ENCODE measurements around the gene SMIM5.
"Not testable (repeated sequence)": the region's sequence is repeated elsewhere in the genome, so short reads cannot be mapped to it uniquely, and the experiment has no call there.

Gene SMIM5

GRCh38 chr17:75625813-75626486 is 7.3 kb upstream of the SMIM5 start:
- peak; percentile 31 for DNase-seq (ENCODE audit: low spot score)

GRCh38 chr17:75626496-75627038 is 6.7 kb upstream of the SMIM5 start:
- DNase-seq (ENCODE audit: low spot score) = no peak

DNA sequence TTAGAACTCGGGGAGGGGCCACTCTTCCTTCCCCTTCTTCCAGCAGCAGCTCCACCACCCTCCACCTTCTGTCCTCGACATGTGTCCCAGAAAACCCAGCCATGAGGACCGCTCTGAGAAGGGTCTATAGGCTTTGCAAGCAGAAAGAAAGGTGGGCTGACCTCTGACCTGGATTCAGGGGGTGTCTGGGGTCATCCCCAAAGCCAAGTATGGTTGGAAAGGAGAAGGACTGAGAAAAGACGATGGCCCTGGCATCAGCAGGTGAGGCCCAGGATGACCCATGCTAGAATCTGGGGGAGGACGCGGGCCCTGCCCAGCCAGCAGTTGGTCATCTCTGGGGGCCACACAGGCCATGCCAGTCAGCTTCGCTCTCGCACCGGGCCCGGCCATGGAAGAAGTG is 6.1 kb upstream of the SMIM5 start:
- DNase-seq (ENCODE audit: low spot score) = no peak

GRCh38 chr17:75628425-75628824 is 4.8 kb upstream of the SMIM5 start:
- no peak for DNase-seq (ENCODE audit: low spot score)

- DNase-seq (ENCODE audit: low spot score) = no peak
These were observed 4.1 kb upstream of the SMIM5 start for GRCh38 chr17:75629157-75629556.

- DNase-seq (ENCODE audit: low spot score) = no peak
These were observed 2.9 kb upstream of the SMIM5 start for GRCh38 chr17:75630071-75630917.

DNA sequence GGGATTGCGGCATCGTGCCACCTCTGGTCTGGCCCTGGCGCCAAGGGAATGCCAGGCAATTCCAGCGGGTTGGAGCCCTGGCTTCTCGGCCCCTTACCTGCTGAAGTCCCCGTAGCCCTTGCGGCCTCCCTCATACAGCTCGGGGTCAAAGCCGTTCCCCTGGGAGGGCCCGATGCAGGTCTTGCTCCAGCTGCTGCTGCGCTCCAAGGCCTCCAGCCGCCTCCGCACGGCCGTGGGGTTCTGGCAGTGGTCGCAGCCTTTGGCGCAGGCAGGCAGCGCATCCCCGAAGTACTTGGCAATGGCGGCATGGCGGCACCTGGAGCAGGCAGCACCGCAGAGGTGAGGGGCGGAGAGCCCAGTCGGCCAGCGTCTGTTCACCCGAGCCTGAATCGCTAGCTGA is 1.9 kb upstream of the SMIM5 start:
- DNase-seq (ENCODE audit: low spot score) = no peak

DNA sequence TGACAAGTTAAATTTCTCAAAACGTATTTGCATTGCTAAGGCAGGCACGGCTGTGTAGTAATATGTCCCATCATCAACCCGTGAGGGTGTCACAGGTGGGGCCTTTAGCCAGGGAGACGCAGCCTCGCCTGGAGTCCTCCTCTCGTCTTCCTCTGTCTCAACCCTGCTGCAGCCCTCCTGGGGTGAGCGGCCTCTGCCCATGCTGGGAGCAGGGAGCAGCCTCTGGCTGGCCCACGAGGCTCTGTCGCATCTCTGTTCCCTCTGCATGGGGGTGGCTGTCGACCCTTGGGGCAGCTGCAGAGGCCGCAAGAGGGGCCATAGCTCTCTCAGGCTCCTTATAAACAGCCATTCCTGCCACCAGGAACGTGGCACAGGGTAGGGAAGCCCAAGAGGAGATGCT is 806 bp upstream of the SMIM5 start:
- no peak for DNase-seq (ENCODE audit: low spot score)

GRCh38 chr17:75633486-75634375 is 497 bp downstream of the SMIM5 start:
- DNase-seq (ENCODE audit: low spot score) = peak; percentile 93

GRCh38 chr17:75634376-75634740 is 1.1 kb downstream of the SMIM5 start:
- DNase-seq (ENCODE audit: low spot score) = no peak

DNA sequence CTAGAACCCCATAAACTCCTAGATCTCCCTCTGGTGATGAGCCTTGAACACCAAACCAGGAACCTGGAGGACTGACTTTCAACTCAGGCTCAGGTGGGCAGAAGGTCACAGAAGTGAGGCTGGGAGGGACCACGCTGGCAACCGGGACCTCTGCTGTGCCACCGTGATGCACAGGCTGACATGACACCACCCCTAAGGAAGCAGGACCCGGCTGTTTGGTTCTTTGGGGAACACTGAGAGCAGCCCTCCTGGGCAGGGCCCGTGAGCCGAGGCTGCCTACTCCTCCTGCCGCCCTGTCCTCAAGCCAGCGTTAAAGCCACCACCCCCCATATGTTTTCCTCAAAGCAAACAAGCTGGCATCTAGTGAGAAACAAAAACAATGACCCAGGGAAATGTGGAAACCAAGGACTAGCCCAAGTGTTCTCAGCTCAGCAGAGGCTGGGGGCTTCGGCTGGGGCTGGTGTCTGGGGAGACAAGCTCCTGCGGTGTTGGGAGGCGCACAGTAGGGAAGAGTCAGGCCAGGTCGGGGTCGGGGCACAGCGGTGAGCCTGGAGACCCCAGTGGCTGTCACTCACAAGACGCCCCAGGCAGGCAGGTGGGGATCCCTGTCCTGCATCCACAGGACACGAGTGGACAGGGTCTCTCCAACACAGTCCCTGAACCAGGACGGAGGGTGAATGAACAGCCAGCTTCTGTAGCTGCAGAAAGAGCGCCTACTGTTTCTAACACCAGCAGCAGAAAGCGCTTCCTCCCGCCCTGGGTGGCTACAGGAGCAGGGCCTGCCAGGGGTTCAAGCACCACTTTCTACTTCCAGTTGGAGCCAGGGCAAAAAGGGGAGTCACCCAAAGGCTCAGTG is 1.7 kb downstream of the SMIM5 start:
- DNase-seq (ENCODE audit: low spot score) = no peak

- no peak for DNase-seq (ENCODE audit: low spot score)
These were observed 2.5 kb downstream of the SMIM5 start for GRCh38 chr17:75635610-75636202.

- DNase-seq (ENCODE audit: low spot score) = no peak
These were observed 3.3 kb downstream of the SMIM5 start for GRCh38 chr17:75636381-75637142.

GRCh38 chr17:75637143-75637538 is 3.9 kb downstream of the SMIM5 start:
- no peak for DNase-seq (ENCODE audit: low spot score)

DNA sequence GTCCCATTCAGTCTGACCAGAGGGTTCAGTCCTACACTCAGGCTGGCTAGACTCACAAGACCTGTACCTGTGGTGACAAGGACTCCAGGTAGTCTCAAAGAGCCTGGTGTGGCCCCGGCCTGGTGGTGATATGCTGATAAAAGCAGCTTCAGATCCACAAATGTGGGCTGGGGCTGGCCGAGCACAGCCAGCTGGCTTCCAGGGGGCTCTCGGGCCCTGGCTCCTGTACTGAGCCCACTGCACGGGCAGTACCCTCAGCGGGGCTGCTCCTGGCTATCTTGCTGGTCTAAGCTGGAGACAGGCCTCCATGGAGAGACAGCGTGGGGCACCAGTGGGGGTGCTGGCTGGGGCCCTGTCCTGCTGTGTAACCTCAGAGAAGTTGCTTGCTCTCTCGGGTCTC is 4.3 kb downstream of the SMIM5 start:
- no peak for DNase-seq (ENCODE audit: low spot score)

DNA sequence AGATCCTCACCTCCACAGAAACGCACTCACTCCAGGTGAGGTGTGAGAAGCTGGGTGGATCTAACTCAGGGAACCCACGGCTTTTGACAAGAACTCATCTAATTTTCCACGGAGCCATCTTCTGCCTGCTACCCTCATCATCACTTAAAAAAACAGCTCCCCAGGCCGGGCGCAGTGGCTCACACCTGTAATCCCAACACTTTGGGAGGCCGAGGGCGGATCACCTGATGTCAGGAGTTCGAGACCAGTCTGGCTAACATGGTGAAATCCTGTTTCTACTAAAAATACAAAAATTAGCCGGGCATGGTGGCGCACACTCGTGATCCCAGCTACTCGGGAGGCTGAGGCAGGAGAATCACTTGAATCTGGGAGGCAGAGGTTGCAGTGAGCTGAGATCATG is 4.8 kb downstream of the SMIM5 start:
- DNase-seq (ENCODE audit: low spot score) = not testable (repeated sequence)

DNA sequence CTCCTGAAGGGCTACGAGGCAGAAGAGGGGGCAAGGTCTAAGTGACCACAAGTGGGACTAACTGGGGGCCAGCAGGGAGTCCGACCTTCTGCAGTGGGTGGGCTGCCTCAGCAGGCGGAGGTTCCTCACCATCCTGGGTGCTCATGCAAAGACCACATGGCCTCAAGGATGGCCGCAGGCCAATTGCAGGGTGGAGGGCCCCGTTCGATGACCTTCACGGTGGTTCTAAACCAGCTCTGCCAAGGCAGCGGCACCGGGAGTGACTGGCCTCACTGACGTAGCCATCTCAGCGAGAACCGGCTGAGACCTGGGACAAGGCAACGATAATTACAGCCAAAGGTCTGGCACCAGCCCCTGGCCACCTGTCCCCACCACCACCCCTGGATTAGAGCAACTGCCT is 5.7 kb downstream of the SMIM5 start:
- no peak for DNase-seq (ENCODE audit: low spot score)

GRCh38 chr17:75639327-75639726 is 6.1 kb downstream of the SMIM5 start:
- DNase-seq (ENCODE audit: low spot score) = peak; percentile 23

GRCh38 chr17:75639771-75640555 is 6.7 kb downstream of the SMIM5 start:
- peak; percentile 50 for DNase-seq (ENCODE audit: low spot score)

Data from kidney tubule cell (primary cell).